ENCODE measurements around the gene PNKP.
A peak's percentile ranks its signal among the peaks of the same experiment; 100 is the strongest.

Gene PNKP

GRCh38 chr19:49874503-49875157 is 7.3 kb upstream of the PNKP start:
- no peak for DNase-seq (ENCODE audit: low read depth, low spot score)
- POLR2A ChIA-PET: interaction anchor here (2.0 kb wide), 1 partner anchor 16 kb away, joined by 7 read pairs; no protein-coding TSS in a partner anchor
- peak overlapping the region; percentile 100; the same call in 1 of the 2 replicates for H3K4me3 ChIP-seq (ENCODE audit: low read depth, low read length)
- CTCF ChIA-PET: interaction anchor here (1.6 kb wide), 1 partner anchor 10 kb away, joined by 3 read pairs; no protein-coding TSS in a partner anchor
- TF ChIP-seq, protein P1, sequence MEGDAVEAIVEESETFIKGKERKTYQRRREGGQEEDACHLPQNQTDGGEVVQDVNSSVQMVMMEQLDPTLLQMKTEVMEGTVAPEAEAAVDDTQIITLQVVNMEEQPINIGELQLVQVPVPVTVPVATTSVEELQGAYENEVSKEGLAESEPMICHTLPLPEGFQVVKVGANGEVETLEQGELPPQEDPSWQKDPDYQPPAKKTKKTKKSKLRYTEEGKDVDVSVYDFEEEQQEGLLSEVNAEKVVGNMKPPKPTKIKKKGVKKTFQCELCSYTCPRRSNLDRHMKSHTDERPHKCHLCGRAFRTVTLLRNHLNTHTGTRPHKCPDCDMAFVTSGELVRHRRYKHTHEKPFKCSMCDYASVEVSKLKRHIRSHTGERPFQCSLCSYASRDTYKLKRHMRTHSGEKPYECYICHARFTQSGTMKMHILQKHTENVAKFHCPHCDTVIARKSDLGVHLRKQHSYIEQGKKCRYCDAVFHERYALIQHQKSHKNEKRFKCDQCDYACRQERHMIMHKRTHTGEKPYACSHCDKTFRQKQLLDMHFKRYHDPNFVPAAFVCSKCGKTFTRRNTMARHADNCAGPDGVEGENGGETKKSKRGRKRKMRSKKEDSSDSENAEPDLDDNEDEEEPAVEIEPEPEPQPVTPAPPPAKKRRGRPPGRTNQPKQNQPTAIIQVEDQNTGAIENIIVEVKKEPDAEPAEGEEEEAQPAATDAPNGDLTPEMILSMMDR (IDR thresholded peaks at IDR 0.05; ENCODE audit: insufficient read depth, low read length, missing control alignments): no peak

GRCh38 chr19:49873834-49874233 is 6.5 kb upstream of the PNKP start:
- no peak for DNase-seq (ENCODE audit: low read depth, low spot score)
- CTCF ChIA-PET: no interaction called here
- H3K4me3 ChIP-seq (ENCODE audit: low read depth, low read length): no peak overlapping the region
- POLR2A ChIA-PET: no interaction called here
- TF ChIP-seq, protein P1 (IDR thresholded peaks at IDR 0.05; ENCODE audit: insufficient read depth, low read length, missing control alignments): no peak

GRCh38 chr19:49873129-49873521 is 5.7 kb upstream of the PNKP start:
- DNase-seq (ENCODE audit: low read depth, low spot score): no peak
- TF ChIP-seq, protein P1 (IDR thresholded peaks at IDR 0.05; ENCODE audit: insufficient read depth, low read length, missing control alignments): no peak
- ChIA-PET POLR2A (no interaction called here), CTCF (no interaction called here)
- no peak overlapping the region for H3K4me3 ChIP-seq (ENCODE audit: low read depth, low read length)

GRCh38 chr19:49872245-49873128 is 5.1 kb upstream of the PNKP start:
- DNase-seq (ENCODE audit: low read depth, low spot score): no peak
- TF ChIP-seq, protein P1 (IDR thresholded peaks at IDR 0.05; ENCODE audit: insufficient read depth, low read length, missing control alignments): no peak
- POLR2A ChIA-PET: no interaction called here
- CTCF ChIA-PET: no interaction called here
- no peak overlapping the region for H3K4me3 ChIP-seq (ENCODE audit: low read depth, low read length)

GRCh38 chr19:49871349-49871985 is 4.1 kb upstream of the PNKP start:
- CTCF ChIA-PET: no interaction called here
- H3K4me3 ChIP-seq (ENCODE audit: low read depth, low read length): no peak overlapping the region
- TF ChIP-seq, protein P1 (IDR thresholded peaks at IDR 0.05; ENCODE audit: insufficient read depth, low read length, missing control alignments): no peak
- DNase-seq (ENCODE audit: low read depth, low spot score): no peak
- POLR2A ChIA-PET: no interaction called here
